Measurements from ENCODE around the gene RALGDS.

Gene RALGDS

GRCh38 chr9:133119103-133119845 lies 1.8 kb downstream of the RALGDS start:
- no peak for DNase-seq (ENCODE audit: low read depth)

- DNase-seq (ENCODE audit: low read depth): no peak
These were observed 2.5 kb downstream of the RALGDS start for GRCh38 chr9:133118568-133118967.

GRCh38 chr9:133118179-133118520 lies 2.9 kb downstream of the RALGDS start:
- DNase-seq (ENCODE audit: low read depth): no peak

- no peak for DNase-seq (ENCODE audit: low read depth)
These were observed 3.5 kb downstream of the RALGDS start for GRCh38 chr9:133117271-133118178.

GRCh38 chr9:133116346-133117231 lies 4.5 kb downstream of the RALGDS start:
- no peak for DNase-seq (ENCODE audit: low read depth)

- no peak for DNase-seq (ENCODE audit: low read depth)
These were observed 5.3 kb downstream of the RALGDS start for GRCh38 chr9:133115604-133116345.

- no peak for DNase-seq (ENCODE audit: low read depth)
These were observed 6.0 kb downstream of the RALGDS start for GRCh38 chr9:133114886-133115603.

- DNase-seq (ENCODE audit: low read depth): no peak
These were observed 6.8 kb downstream of the RALGDS start for GRCh38 chr9:133113949-133114885.

GRCh38 chr9:133113163-133113948 lies 7.7 kb downstream of the RALGDS start:
- no peak for DNase-seq (ENCODE audit: low read depth)

- no peak for DNase-seq (ENCODE audit: low read depth)
These were observed 8.4 kb downstream of the RALGDS start for GRCh38 chr9:133112663-133113026.

- no peak for DNase-seq (ENCODE audit: low read depth)
These were observed 9.0 kb downstream of the RALGDS start for GRCh38 chr9:133111808-133112662.

GRCh38 chr9:133109931-133110650 lies 10.9 kb downstream of the RALGDS start:
- no peak for DNase-seq (ENCODE audit: low read depth)

GRCh38 chr9:133108794-133109641 lies 12.0 kb downstream of the RALGDS start:
- DNase-seq (ENCODE audit: low read depth): no peak

GRCh38 chr9:133107961-133108793 lies 12.9 kb downstream of the RALGDS start:
- no peak for DNase-seq (ENCODE audit: low read depth)

GRCh38 chr9:133107245-133107722 lies 13.8 kb downstream of the RALGDS start:
- no peak for DNase-seq (ENCODE audit: low read depth)

Data from CMK (cell line).